ENCODE measurements around the gene TAS2R42. TPM values are rescaled to one million over a fixed set of nuclear protein-coding genes. Genes with fewer than 3 reads are reported as not detected.

The TAS2R42 gene
- total RNA-seq, 2 donors from 2014 or later, result not detected

DNA sequence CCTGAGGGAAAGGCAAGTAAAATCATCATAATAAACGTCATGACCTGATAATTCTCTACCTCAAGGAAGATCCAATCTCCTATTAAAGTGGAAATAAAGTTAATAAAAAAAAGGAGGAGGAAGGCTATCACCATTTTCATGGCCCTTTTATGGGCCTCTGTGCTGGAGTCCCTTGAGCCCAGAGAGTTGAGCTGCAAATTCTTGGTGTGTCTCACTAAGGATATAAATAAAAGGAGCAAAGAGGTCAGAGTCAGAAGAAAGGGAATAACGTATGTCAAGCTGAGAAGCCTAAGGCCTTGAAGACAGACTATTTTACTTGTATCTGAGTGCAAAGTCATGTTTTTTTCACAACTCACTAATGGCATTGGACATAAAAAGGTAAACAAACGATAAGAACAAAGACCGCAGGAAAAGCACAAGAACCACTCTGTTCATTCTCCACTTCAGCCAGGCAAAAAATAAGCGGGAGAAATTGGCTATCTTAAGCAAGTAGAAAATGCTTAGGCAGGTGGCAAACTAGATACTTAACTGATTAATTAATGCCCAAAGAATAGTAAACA is 27.8 kb downstream of the TAS2R42 start:
- Mint-ChIP-seq H3K9me3 (peaks cover 0 to 9% of the 10 kb centered on the region in 2 donors), H3K36me3 (peaks cover 20 to 50% of the 10 kb centered on the region in 2 donors), H3K27ac (no peak overlapping the region)
- no peak for DNase-seq (ENCODE audit: low spot score in 2 of 2)
- no peak for ATAC-seq

DNA sequence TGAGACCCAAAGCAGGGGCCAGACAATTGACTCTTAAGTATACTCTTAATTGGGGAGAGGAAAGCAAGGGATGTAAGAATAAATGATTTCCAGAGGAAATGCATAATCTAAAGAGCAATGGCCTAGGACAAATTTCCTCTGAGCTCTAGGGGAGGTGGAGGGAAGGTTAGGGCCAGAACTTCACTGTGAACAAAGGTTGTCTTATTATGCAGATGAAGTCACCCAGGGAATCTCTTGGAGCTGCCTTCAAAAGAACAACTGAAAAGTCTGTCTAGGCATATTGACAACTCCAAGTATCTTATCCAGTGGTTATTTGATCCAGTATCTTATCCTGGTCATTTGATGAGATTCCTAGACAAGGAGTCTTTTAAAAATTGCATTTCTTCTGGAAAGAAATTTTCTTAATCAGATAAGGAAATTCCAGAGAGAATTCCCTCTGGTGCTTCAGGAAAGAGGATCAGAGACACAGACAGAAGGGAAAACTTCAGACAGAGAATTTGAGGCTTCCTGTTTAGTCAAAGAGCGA is 32.3 kb downstream of the TAS2R42 start:
- peaks cover 0 to 14% of the 10 kb centered on the region in 2 donors for H3K9me3 Mint-ChIP-seq
- peaks cover 20 to 35% of the 10 kb centered on the region in 2 donors for H3K36me3 Mint-ChIP-seq
- DNase-seq (ENCODE audit: low spot score in 2 of 2) (no peak), ATAC-seq (no peak)
- H3K27ac Mint-ChIP-seq, result no peak overlapping the region

DNA sequence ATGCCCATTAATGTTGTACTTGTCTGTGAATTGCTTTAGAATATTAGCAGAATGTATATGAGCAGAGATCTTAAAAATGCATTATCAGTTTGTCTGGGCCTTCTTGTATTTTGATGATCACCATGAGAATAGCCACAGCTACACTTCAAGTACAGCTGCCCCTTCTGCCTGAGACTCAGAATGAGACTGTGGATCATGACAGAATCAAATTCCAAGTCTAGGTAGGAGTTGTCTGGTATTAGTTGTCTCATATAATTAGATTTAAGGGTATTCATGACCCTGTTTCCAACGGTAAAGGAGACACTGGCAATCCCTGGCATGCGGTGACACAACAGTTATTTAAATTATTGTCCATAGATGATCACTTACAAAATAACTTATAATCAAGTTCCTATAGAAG is 34.0 kb downstream of the TAS2R42 start:
- ATAC-seq (no peak), DNase-seq (ENCODE audit: low spot score in 2 of 2) (no peak)
- Mint-ChIP-seq H3K9me3 (peaks cover 0 to 14% of the 10 kb centered on the region in 2 donors), H3K36me3 (peaks cover 20 to 30% of the 10 kb centered on the region in 2 donors), H3K27ac (no peak overlapping the region)

DNA sequence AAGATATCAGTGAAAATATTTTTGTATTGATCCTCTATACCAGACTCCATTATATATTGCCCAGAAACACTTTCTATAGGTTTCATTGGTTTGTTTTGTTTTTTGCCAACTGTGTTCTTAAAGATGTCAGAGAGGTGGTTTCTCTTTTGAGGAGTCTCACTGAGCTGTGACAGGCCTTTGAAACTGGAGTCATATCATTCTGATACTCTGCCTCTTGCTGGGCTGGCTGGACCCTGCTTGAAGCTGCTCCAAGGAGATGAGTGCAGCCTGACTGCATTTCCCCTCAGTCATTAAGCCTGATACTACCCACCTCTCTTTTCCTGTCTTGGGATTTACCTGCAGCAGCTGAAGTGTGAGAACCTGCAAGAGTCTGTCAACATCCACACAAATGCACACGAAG is 35.9 kb downstream of the TAS2R42 start:
- H3K27ac Mint-ChIP-seq, result no peak overlapping the region
- DNase-seq (ENCODE audit: low spot score in 2 of 2) (no peak), ATAC-seq (no peak)
- H3K9me3 Mint-ChIP-seq, result peaks cover 0 to 7% of the 10 kb centered on the region in 2 donors
- peaks cover 13 to 16% of the 10 kb centered on the region in 2 donors for H3K36me3 Mint-ChIP-seq

DNA sequence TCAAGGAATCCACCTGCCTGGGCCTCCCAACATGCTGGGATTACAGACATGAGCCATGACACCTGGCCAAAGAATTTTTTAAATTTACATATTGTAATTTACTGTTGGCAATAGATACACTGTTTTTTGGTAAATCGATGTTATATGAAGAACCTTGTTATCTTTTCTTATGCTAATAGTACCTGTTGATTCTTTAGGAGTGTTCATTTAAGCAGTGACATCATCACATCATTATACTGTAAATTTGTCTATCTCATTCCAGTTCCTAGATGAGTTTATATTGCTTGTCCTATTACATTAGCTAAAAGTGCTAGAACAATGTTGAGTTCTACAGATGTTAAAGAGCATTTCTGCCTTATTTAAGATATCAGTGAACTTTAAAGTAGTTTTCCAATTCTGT is 39.3 kb downstream of the TAS2R42 start:
- Mint-ChIP-seq H3K36me3 (peaks cover 13 to 43% of the 10 kb centered on the region in 2 donors), H3K27ac (no peak overlapping the region), H3K9me3 (peaks cover 0 to 22% of the 10 kb centered on the region in 2 donors)
- no peak for DNase-seq (ENCODE audit: low spot score in 2 of 2)
- no peak for ATAC-seq

DNA sequence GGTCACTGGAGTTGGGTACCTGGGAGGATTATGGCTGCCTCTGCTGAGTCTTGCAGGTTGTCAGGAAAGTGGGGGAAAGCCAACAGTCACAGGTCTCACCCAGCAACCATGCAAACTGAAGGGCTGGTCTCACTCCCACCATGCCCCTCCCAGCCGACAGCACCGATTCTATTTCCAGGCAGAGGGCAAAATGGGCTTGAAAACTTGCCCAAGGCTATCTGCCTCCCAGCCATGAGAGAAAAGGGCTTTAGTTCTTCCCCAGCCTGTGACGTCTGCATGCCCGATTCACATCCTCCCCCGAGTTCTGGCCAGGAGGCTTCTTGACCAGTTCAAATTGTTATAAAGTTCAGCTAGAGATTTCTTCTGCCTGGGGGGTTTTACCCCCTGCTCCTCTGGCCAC is 42.4 kb downstream of the TAS2R42 start:
- H3K27ac Mint-ChIP-seq, result no peak overlapping the region
- peaks cover 0 to 17% of the 10 kb centered on the region in 2 donors for H3K9me3 Mint-ChIP-seq
- H3K36me3 Mint-ChIP-seq, result peaks cover 5 to 51% of the 10 kb centered on the region in 2 donors
- no peak for DNase-seq (ENCODE audit: low spot score in 2 of 2)
- ATAC-seq, result no peak

DNA sequence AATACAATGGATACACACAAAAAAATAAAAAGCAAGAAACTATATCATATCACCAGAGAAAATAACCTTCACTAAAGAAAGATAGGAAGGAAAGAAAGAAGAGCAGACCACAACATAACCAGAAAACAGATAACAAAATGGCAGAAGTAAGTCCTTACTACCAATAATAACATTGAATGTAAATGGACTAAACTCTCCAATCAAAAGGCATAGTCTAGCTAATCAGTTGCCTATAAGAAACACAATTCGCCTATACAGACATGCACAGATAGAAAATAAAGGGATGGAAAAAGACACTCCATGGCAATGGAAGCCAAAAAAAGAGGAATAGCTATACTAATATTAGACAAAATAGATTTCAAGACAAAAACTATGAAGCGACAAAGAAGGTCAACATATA is 43.4 kb downstream of the TAS2R42 start:
- no peak for ATAC-seq

DNA sequence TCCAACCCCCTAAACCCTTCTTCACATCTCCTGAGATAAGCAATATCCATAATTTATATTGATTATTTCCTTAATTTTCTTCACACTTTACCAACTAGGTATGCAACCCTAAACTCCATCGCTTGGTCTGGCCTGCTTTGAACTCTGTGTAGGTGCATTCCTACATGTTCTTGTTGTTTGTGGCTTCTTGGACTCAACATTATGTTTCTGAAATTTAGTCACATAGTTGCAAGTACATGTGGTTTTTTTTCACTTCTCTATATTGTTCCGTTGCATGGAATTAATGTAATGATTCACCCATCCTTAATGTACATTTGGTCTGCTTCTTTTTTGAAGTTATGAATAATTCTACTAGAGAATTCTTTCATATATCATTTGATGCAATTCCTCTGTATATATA is 50.7 kb downstream of the TAS2R42 start:
- DNase-seq (ENCODE audit: low spot score in 2 of 2), result peak in 1 of 2 donors; percentile 11
- ATAC-seq, result peak in 1 of 2 donors; percentile 93
- Mint-ChIP-seq H3K9me3 (peaks cover 0 to 5% of the 10 kb centered on the region in 2 donors), H3K36me3 (peaks cover 5 to 15% of the 10 kb centered on the region in 2 donors), H3K27ac (peak overlapping the region in 1 of 2 donors; percentile 79)

More for the DNA sequence above, 43.4 kb downstream of the TAS2R42 start:
- H3K36me3 Mint-ChIP-seq, result peaks cover 5 to 47% of the 10 kb centered on the region in 2 donors
- peaks cover 0 to 17% of the 10 kb centered on the region in 2 donors for H3K9me3 Mint-ChIP-seq
- no peak overlapping the region for H3K27ac Mint-ChIP-seq
- no peak for DNase-seq (ENCODE audit: low spot score in 2 of 2)

Other genes with a start within 250 kb of the TAS2R42 start
- gene TAS2R14, start 247.7 kb downstream of the TAS2R42 start, total RNA-seq, result 1 to 10 TPM; 1.0 to 3.0 TPM
- gene TAS2R50, start 200.0 kb downstream of the TAS2R42 start, total RNA-seq, result 1 to 10 TPM in 1 of 2 donors, under 1 TPM in 1; 0.55 to 1.3 TPM
- gene TAS2R20, start 188.6 kb downstream of the TAS2R42 start, total RNA-seq, result 1 to 10 TPM; 1.5 to 3.7 TPM
- 1 to 10 TPM; 3.2 to 4.7 TPM for gene TAS2R19, start 164.3 kb downstream of the TAS2R42 start, total RNA-seq
- gene TAS2R31, start 155.5 kb downstream of the TAS2R42 start, total RNA-seq, result 1 to 10 TPM; 4.3 to 4.4 TPM
- 1 to 10 TPM; 1.5 to 2.4 TPM for gene TAS2R46, start 124.6 kb downstream of the TAS2R42 start, total RNA-seq
- gene TAS2R43, start 94.6 kb downstream of the TAS2R42 start, total RNA-seq, result 1 to 10 TPM in 1 of 2 donors, under 1 TPM in 1; 0.30 to 2.7 TPM
- gene TAS2R30, start 52.3 kb downstream of the TAS2R42 start, total RNA-seq, result 1 to 10 TPM; 2.9 to 3.9 TPM
- gene SMIM10L1, start 15.7 kb downstream of the TAS2R42 start, total RNA-seq, result 1 to 10 TPM; 5.4 to 7.0 TPM
- not detected for gene PRB3, start 82.8 kb upstream of the TAS2R42 start, total RNA-seq
- not detected for gene PRB4, start 123.5 kb upstream of the TAS2R42 start, total RNA-seq
- gene PRB2, start 208.6 kb upstream of the TAS2R42 start, total RNA-seq, result not detected